Loucy (cell line): ENCODE data around the gene ASMTL.

Experiments
- EZH2phosphoT487 ChIP-seq: fragments of 200-600 bp; IDR thresholded peaks from 2 replicates; pipeline ENCODE4 v1.6.1; 2018; ENCODE audit warnings: antibody characterized with exemption, mild to moderate bottlenecking, moderate library complexity, borderline replicate concordance
- TF ChIP-seq, protein P1 (sequence below): fragments of 200-600 bp; sonication (generic); conservative IDR thresholded peaks from 2 replicates; pipeline ENCODE4 v1.5.1; 2014; ENCODE audit warnings: mild to moderate bottlenecking, antibody characterized with exemption, low read length

DNA sequence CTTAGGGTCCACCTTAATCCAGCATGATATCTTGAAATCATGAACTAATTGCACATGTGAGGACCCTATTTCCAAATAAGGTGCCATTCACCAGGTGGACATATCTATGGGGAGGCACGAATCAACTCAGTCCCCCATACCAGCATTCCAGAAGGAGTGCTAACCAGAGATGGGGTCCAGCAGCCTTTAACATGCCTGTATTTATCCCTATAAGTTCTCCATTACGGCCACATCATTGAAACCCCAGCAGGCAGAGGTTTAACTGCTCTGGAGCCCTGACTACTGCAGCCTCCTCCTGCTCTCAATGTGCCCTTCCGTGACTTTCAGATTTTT, 3.2 kb upstream of the ASMTL start:
- TF ChIP-seq, protein P1, sequence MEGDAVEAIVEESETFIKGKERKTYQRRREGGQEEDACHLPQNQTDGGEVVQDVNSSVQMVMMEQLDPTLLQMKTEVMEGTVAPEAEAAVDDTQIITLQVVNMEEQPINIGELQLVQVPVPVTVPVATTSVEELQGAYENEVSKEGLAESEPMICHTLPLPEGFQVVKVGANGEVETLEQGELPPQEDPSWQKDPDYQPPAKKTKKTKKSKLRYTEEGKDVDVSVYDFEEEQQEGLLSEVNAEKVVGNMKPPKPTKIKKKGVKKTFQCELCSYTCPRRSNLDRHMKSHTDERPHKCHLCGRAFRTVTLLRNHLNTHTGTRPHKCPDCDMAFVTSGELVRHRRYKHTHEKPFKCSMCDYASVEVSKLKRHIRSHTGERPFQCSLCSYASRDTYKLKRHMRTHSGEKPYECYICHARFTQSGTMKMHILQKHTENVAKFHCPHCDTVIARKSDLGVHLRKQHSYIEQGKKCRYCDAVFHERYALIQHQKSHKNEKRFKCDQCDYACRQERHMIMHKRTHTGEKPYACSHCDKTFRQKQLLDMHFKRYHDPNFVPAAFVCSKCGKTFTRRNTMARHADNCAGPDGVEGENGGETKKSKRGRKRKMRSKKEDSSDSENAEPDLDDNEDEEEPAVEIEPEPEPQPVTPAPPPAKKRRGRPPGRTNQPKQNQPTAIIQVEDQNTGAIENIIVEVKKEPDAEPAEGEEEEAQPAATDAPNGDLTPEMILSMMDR = no peak
- no peak for TF ChIP-seq EZH2phosphoT487
